Stimulated activated CD4-positive, alpha-beta T cell treated with anti-CD3 and anti-CD28 coated beads, Interleukin-12 subunit alpha, Interleukin-12 subunit beta, amount 100 ng/mL, for 24 hours (primary cell): ENCODE data around the gene CMTM7.
"Not testable (repeated sequence)": the region's sequence is repeated elsewhere in the genome, so short reads cannot be mapped to it uniquely, and the experiment has no call there.

Source experiments
- DNase-seq, 2 experiments: peaks; one replicate each; pipeline ENCODE4 v3.0.0-alpha.2; 2020; ENCODE audit warnings: low read depth in 2 of 2

Gene CMTM7

DNA sequence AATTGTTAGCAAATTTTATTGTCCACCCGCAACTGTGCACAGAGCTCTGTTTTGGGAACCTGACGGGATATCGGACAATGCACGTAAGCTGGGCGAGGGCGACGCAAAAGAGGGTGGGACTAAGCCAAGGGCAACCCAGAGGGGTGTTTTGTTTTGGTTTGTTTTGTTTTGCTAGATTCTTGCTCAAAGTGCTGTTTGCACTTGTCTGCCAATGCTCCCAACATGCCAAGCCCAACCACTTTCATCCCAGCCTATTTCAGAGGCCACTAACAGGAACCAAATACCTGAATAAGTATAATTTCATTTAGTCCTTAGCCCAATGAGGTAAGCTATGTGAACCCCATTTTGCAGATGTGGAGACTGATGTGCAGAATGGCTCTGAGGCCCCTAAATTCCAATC, 9.7 kb upstream of the CMTM7 start:
- no peak for DNase-seq

DNA sequence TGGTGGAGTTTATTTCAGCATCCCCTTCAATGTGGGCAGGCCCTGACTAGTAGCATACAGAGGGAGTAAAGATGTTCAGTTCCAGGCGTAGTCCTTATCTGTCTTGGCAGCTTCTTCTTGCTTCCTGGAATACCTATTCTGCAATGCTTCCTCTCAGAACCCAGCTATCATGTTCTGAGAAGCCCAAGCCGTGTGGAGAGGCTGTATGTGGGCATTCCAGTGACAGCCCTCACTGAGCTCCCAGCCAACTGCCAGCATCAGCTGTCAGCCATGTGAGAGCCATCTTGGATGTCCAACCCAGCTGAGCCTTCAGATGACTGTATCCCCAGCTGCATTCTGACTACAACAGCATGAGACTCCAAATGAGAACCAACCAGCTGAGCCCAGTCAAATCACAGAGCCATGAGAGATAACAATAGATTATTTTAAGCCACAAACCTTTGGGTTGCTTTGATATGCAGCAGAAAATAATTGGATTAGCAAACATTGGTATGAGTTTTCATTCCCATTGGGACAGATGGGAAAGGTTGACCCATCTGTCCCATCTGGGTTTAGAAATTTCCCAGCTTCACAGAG, 8.4 kb upstream of the CMTM7 start:
- no peak for DNase-seq

- no peak for DNase-seq
These were observed 6.7 kb upstream of the CMTM7 start for GRCh38 chr3:32384938-32385337.

DNA sequence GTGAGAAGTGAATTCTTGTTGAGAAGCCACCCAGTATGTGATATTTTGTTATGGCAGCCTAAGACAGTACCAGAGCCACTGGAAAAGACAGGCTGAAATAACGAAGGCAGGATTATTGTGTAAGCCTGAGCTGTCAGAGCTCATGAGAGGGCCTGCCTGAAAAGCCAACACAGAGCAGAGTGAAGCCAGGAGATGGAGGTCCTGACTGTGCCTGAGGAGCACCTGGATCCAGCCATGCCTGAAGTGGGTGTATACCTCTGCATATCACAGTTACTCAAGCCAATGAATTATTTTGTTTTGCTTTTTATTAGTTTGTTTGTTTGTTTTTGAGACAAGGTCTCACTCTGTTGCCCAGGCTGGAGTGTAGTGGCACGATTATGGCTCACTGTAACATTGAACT, 4.1 kb upstream of the CMTM7 start:
- DNase-seq, result no peak

- not testable (repeated sequence) for DNase-seq
These were observed 2.1 kb upstream of the CMTM7 start for GRCh38 chr3:32389577-32389976.

GRCh38 chr3:32392536-32393302, 1.1 kb downstream of the CMTM7 start:
- peak in 1 of 2 experiments; percentile 15 for DNase-seq

DNA sequence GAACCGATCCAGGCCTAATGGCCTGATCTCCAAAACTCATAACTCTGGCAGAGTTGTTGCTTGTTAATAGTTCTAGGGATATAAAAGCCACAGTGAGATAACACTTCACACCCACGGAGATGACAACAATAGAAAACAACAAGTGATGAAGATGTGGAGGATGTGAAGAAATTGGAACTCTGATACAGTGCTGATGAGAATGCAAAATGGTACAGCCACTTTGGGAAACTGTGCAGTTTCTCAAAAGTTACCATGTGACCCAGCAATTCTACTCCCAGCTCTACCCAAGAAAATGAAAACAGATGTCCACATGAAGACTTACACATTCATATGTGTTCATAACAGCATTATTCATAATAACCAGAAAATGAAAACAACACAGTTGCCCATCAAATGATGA, 3.8 kb downstream of the CMTM7 start:
- no peak for DNase-seq

DNA sequence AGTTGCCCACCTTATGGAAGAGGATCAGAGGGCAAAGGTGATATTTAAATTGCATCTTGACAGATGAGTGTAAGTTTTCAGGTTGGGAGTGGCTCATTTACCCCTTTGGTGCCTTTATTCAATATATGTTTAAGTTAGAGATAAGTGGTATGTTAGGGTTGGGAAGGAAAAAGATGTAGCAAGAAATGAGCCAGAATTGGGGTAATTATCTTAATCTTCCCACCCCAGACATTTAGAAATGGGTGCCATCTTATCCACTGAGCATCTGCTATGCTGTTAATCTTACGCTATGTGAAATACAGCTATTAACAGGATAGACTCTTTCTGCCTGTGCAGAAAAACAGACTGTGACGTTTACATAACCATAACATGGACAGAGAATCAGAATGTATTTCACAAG, 6.3 kb downstream of the CMTM7 start:
- DNase-seq, result no peak

DNA sequence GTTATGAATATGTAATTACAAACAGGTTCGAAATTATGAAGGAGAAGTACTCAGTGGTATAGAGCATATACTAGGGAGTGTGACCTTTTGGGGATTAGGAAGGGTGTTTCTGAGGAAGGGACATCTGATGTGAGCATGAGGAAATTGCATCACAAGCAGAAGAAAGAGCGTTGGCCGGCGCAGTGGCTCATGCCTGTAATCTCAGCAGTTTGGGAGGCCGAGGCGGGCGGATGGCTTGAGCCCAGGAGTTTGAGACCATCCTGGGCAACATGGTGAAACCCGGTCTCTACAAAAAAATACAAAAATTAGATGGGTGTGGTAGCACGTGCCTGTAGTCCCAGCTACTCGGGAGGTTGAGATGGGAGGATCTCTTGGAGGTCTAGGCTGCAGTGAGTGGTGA, 6.9 kb downstream of the CMTM7 start:
- DNase-seq, result no peak

GRCh38 chr3:32399030-32399620, 7.5 kb downstream of the CMTM7 start:
- DNase-seq, result no peak

GRCh38 chr3:32401126-32401525, 9.5 kb downstream of the CMTM7 start:
- DNase-seq, result no peak

DNA sequence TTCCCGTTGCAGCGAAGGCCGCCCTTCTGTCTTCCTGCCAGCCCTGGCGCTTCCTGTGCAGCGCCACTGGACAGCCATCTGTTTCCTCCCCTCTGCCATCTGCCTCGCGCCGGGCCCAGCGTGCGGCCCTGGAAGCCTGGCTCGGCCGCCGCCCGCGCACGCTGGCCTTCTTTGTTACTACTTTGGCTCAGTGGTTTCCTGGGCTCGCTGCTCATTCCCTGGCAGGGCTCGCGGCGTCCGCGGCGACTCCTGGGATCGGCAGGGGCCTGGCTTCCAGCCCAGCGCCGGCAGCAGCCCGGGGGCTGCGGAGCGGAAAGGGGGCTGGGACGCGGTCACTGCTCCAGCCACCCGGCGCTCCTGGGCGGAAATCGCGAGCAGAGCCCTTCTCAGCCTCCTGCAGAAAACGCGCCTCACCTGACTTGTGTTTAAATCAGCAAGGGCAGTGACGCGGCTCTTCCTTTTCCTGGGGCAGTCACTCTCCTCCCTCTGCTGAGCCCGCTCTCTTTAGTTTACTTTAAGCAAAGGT, 10.0 kb downstream of the CMTM7 start:
- DNase-seq, result peak; percentile 34 to 35

DNA sequence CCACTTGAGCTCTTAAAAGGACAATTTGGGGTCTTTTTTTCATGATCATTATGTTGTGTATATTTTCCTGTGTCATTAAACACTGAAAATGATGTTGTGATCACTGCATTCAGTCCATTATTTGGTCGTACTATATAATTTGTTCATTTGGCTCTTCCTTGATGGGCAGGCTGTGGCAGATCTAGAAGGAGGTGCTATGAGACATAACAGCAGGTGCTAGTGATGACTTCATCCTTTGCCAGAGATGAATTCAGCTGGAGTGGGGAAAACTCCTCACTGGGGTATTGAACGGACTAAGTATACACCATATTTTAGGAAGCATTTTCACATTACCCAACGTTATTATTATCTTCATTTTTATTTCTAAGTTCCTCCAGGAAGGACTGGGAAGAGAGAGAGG, 12.0 kb downstream of the CMTM7 start:
- DNase-seq, result no peak

DNA sequence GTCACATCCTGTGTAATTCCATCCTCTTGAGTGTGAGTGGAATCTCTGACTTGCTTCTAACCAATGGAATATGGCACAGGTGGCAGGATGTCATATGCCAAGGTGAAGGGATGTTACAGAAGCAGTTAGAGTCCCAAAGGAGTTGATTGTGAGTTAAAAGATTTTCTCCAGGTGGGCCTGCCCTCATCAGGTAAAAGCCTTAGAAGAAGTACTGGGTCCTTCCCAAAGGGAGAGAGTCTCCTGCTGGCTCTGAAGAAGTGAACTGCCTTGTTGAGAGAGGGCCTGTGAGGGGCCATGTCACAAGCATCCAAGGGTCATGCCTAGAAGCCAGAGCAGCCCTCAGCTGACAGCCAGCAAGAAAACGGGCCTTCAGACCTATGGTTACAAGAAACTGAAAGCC, 13.1 kb downstream of the CMTM7 start:
- no peak for DNase-seq

- no peak for DNase-seq
These were observed 13.5 kb downstream of the CMTM7 start for GRCh38 chr3:32405155-32405554.

GRCh38 chr3:32405711-32406323, 14.2 kb downstream of the CMTM7 start:
- no peak for DNase-seq

DNA sequence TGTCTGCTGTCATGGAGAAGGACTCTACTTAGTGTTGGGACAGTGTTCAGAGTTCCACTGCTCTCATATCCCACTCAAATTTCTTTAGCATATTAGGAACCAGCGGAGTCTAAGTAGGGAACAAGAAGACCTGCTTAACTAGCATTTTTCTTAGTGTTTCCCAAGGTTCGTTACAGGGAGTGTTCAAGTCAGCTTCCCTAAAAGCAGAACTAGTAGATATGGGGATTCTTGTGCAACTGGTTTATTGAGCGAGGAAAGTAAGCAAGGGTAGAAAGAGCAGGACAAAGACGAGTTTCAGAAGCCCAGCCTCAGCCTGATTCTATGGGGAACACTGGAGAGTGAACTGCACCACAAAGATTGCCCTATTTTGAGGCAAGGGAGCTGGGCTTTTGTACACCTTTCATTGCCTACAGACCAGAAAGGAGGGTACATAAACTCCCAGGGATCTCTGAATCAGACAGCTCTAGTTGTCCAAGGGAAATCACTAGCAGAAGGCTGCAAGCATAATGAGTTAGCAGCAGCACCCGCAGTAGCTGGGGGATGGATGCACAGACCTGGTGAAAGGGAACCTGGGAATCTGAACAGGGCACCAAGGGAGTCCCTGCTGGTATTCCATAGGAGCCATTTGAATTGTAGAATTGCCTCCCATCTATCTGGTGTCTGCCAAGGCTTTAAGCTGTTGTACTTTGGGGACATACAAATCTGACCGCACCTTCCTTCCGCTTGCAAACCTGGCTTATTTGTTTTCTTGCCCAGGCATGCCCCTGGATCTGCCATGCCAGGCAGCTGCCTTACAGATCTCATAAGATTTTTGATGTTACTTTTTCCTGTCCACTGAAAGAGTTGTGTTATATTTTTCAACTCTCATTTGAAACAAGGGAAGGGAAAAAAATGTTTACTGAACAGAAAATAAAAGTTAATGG, 15.1 kb downstream of the CMTM7 start:
- DNase-seq, result no peak

GRCh38 chr3:32410367-32411246, 19.0 kb downstream of the CMTM7 start:
- no peak for DNase-seq

DNA sequence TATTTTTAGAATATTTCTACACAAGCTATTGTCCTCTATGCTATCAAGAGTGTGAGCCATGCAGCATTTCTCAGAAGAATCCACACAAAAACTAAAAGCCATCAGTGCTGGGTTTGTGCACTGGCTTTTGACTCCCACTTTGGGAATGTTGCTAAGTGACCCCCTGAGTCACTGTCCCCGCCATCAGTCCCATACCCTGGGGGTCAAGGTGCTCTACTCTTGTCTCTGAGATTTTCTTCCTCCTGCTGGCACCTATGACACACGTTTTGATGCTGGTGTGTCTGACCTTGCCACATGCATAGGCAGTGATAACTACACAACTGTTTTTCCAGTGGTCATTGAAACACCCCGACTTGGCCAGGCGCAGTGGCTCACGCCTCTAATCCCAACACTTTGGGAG, 19.8 kb downstream of the CMTM7 start:
- no peak for DNase-seq

- no peak for DNase-seq
These were observed 21.2 kb downstream of the CMTM7 start for GRCh38 chr3:32412887-32413286.
